Left ventricle myocardium inferior (tissue), 1 donor: ENCODE results near the gene CS. TPM values are rescaled to one million over a fixed set of nuclear protein-coding genes. Genes with fewer than 3 reads are reported as not detected.

Experiments used
- DNase-seq: peaks from one replicate; pipeline ENCODE4 v3.0.0-alpha.2; 2020
- H3K27ac ChIP-seq: fragments of 200-600 bp; replicated peaks from 2 replicates; pipeline ENCODE4 v1.8.0; 2021
- H3K27me3 ChIP-seq: fragments of 200-600 bp; 2 replicates; pipeline ENCODE4 v1.8.0; 2021; ENCODE audit warnings: low read depth
- H3K36me3 ChIP-seq: fragments of 200-600 bp; 2 replicates; pipeline ENCODE4 v1.8.0; 2021
- H3K4me1 ChIP-seq: fragments of 200-600 bp; 2 replicates; pipeline ENCODE4 v1.8.0; 2021
- H3K4me3 ChIP-seq: fragments of 200-600 bp; 2 replicates; pipeline ENCODE4 v1.8.0; 2021; ENCODE audit warnings: mild to moderate bottlenecking, moderate library complexity
- H3K9me3 ChIP-seq: fragments of 200-600 bp; replicated peaks from 2 replicates; pipeline ENCODE4 v1.8.0; 2021
- intact Hi-C: fragments of 100-400 bp; cut with micrococcal nuclease; formaldehyde crosslinking; loops from one replicate; pipeline ENCODE4 v1.11.0; 2022
- total RNA-seq: library from RNA; stranded (reverse); fragmentation: NEBNext Ultra II Directional; extraction: Animal tissue kit (Norgen Biotek cat#: 25700); gene quantifications from one replicate; pipeline ENCODE4 v1.2.1, GENCODE V29; 2021
- TF ChIP-seq, protein P1 (sequence below): fragments of 200-600 bp; IDR thresholded peaks from 2 replicates; pipeline ENCODE4 v1.8.0; 2021; ENCODE audit warnings: antibody characterized with exemption, mild to moderate bottlenecking, borderline replicate concordance
- donor health status: DM: no; HTN: yes; CAD: no; lungs with severe emphysema.

Gene CS
- total RNA-seq, 1 donor from 2014 or later, result 780 TPM

DNA sequence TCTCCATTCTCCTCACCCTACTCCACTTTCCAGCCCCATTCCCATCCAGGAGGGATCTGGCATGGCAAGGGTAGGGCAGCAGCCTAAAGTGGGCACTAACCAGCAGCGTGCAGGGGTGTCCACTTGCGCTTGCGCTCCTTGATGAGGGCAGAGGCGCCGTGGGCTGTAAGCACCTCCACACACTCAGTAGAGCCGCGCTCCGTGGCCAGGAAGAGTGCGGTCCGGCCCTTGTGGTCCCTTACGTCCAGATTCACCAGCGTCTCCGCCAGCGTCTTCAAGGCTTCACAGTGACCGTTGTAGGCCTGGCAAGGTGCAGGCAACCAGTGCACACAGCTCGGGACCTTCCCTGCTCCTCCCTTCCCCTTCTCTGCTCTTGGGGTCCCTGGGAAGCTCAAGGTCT lies 52.2 kb downstream of the CS start:
- intact Hi-C loops, result no loop called here
- no peak for DNase-seq
- peaks cover 100% of the 10 kb centered on the region for H3K36me3 ChIP-seq

DNA sequence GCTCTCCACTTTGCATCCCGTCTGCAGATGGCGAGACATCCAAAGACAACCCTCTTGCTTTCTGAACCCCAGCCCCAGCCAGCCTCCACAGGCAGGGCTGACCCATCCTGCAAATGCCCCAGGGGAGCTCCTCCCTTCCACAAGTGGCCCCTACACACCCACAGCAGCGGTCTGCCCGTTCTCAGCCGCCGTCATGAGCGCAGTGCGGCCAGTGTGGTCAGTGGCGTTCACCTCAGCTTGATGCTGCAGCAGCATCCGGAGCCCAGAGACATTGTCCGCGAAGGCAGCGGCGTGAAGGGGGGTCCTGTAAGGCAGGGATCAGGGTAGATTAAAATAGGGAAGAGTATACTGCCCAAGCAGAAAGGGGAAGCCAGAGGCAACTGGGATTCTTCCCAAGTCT lies 55.6 kb downstream of the CS start:
- intact Hi-C loops, result no loop called here
- DNase-seq, result no peak
- Histone ChIP-seq H3K9me3 (no peaks in the 10 kb centered on the region), H3K36me3 (peaks cover 99% of the 10 kb centered on the region), H3K4me1 (peaks cover 20% of the 10 kb centered on the region), H3K27ac (peak overlapping the region; percentile 11), H3K4me3 (no peak overlapping the region), H3K27me3 (no peaks in the 10 kb centered on the region)
- TF ChIP-seq, protein P1, sequence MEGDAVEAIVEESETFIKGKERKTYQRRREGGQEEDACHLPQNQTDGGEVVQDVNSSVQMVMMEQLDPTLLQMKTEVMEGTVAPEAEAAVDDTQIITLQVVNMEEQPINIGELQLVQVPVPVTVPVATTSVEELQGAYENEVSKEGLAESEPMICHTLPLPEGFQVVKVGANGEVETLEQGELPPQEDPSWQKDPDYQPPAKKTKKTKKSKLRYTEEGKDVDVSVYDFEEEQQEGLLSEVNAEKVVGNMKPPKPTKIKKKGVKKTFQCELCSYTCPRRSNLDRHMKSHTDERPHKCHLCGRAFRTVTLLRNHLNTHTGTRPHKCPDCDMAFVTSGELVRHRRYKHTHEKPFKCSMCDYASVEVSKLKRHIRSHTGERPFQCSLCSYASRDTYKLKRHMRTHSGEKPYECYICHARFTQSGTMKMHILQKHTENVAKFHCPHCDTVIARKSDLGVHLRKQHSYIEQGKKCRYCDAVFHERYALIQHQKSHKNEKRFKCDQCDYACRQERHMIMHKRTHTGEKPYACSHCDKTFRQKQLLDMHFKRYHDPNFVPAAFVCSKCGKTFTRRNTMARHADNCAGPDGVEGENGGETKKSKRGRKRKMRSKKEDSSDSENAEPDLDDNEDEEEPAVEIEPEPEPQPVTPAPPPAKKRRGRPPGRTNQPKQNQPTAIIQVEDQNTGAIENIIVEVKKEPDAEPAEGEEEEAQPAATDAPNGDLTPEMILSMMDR, result no peak

More for the DNA sequence above, 52.2 kb downstream of the CS start:
- Histone ChIP-seq H3K4me3 (no peak overlapping the region), H3K4me1 (peaks cover 20% of the 10 kb centered on the region), H3K27me3 (no peaks in the 10 kb centered on the region), H3K9me3 (no peaks in the 10 kb centered on the region), H3K27ac (no peak overlapping the region)
- TF ChIP-seq, protein P1, result no peak

DNA sequence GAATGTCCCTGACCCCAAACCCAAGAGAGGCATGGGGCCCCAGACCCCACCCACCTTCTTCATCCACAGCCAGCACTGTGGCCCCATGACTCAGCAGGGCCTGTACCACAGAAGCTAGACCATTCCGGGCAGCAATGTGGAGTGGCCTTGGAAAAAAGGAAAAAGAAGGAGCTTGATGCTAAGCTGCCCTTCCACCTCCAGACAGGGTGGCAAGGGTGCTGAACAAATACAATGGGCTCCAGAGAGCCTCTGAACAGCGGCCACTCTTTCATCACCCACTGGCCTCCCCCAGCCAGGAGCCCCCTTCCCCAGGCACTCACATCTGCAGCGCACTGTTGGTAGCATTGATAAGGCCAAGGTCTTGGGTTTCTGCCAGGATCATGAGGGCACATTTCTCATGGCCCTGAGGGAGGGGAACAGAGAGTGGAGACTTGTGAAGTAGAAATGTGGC lies 56.4 kb downstream of the CS start:
- Histone ChIP-seq H3K36me3 (peaks cover 96% of the 10 kb centered on the region), H3K4me1 (peaks cover 20% of the 10 kb centered on the region), H3K9me3 (no peaks in the 10 kb centered on the region), H3K4me3 (no peak overlapping the region), H3K27me3 (no peaks in the 10 kb centered on the region), H3K27ac (peak overlapping the region; percentile 11)
- DNase-seq, result no peak
- TF ChIP-seq, protein P1, result no peak
- intact Hi-C loops, result no loop called here

DNA sequence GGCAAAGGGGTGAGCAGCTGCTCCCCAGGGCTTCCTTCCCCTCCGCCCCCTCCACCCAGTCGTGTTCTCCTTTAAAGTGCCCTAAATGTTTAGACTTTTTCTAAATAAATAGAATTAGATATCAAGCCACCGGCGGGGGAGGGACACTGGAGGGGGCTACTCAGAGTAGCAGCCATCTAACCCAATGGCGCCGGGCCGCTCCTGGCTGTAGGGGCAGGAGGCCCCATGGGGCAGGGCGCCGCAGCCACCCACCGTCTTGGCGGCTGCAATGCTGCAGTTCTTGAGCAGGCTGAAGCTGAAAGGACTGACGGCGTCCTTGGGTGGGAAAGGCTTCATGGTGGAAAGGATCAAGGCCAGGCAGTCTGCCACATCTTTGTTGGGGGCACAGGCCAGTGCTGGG lies 57.1 kb downstream of the CS start:
- Histone ChIP-seq H3K4me3 (no peak overlapping the region), H3K36me3 (peaks cover 88% of the 10 kb centered on the region), H3K4me1 (peaks cover 20% of the 10 kb centered on the region), H3K27ac (no peak overlapping the region), H3K9me3 (no peaks in the 10 kb centered on the region), H3K27me3 (no peaks in the 10 kb centered on the region)
- intact Hi-C loops, result no loop called here
- TF ChIP-seq, protein P1, result no peak
- DNase-seq, result no peak

DNA sequence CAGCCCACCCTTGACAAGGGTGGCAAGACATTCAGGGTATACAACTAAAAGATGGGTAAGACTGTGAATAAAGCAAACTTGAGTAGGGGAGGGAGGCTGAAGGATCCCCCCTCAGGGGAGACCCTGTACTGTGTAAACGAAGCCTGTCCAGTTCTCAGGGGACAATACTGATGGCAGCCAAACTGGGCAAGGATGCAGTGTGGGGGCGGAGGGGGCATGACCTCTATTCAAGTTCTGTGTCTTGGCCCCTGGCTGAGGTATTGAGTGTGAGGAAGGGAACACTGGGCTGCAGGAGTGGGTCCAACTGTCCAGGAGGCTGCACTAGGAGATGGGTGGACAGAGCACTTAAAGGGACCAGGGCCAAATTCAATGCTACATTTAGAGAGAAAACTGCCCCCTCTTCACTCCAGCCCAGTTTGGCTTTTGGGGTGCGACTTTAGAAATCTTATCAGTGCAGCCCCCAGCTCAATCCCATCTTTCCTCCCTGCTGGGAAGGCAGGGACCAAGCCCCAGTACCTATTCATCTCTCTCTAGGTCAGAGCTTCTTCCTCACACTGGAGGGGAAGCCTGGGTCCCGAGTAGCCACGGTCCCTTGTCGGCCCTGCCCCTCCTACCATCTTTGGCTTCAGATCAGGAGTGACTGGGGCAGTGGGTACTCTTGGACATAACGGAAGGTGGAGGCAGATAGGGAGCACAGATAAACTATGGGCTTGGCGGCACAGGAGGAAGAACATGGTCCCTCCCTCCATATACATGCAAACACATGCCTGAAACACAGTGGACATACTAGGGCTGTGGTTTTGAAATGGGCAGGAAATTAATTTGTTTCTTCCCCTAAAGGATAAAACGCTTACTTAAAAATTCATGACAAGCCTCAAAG lies 58.5 kb downstream of the CS start:
- no peak for DNase-seq
- Histone ChIP-seq H3K27me3 (no peaks in the 10 kb centered on the region), H3K9me3 (no peaks in the 10 kb centered on the region), H3K4me1 (peaks cover 20% of the 10 kb centered on the region), H3K27ac (no peak overlapping the region), H3K36me3 (peaks cover 75% of the 10 kb centered on the region), H3K4me3 (no peak overlapping the region)
- intact Hi-C loops, result no loop called here
- TF ChIP-seq, protein P1, result no peak
